ENCODE data around the gene TP53.
"Not testable (repeated sequence)": the region's sequence is repeated elsewhere in the genome, so short reads cannot be mapped to it uniquely, and the experiment has no call there.

The TP53 gene

GRCh38 chr17:7673239-7673638 is 14.1 kb downstream of the TP53 start:
- no peak for DNase-seq

GRCh38 chr17:7668482-7668881 is 18.8 kb downstream of the TP53 start:
- no peak for DNase-seq

- no peak for DNase-seq
Observed at GRCh38 chr17:7667656-7668406, 19.5 kb downstream of the TP53 start.

DNA sequence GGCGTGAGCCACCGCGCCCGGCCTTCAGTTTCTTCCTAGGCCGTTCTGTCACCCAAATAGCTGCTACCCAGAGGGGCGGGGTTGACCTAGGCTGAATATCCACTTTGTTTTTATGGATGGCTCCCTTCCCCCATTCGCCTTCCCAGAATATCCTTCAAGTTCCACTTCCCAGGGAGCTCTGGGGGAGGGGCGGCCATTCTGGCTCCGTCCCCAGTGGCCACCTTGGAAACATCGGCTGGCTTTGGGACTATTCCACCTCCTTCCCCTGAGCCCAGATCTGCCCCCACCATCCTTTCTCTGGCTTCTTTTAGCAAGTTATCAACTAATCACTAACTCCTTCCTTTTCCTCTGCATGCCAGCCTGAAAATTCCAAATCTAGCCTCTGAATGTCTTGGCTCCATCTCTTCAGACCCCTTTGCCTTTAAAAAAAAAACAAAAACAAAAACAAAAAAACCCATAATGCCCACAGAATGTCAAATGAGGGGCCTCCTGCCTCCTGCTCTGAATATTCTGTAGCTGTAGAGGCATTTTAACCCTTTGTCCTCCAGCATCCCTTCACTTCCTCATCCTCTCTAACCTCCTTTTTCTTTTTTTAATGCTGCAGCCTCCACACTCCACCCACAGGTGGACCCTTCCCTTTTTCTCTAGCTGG is 30.2 kb downstream of the TP53 start:
- no peak for DNase-seq

DNA sequence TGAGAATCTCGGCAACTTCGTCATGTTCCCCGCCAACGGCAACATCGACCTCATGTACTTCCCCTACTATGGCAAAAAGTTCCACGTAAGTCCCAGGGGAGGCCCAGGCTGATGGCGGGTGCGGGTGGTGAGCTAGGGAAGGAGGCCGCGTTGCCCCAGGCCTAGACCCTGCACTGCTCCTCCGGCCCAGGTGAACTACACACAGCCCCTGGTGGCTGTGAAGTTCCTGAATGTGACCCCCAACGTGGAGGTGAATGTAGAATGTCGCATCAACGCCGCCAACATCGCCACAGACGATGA is 31.8 kb downstream of the TP53 start:
- no peak for DNase-seq

DNA sequence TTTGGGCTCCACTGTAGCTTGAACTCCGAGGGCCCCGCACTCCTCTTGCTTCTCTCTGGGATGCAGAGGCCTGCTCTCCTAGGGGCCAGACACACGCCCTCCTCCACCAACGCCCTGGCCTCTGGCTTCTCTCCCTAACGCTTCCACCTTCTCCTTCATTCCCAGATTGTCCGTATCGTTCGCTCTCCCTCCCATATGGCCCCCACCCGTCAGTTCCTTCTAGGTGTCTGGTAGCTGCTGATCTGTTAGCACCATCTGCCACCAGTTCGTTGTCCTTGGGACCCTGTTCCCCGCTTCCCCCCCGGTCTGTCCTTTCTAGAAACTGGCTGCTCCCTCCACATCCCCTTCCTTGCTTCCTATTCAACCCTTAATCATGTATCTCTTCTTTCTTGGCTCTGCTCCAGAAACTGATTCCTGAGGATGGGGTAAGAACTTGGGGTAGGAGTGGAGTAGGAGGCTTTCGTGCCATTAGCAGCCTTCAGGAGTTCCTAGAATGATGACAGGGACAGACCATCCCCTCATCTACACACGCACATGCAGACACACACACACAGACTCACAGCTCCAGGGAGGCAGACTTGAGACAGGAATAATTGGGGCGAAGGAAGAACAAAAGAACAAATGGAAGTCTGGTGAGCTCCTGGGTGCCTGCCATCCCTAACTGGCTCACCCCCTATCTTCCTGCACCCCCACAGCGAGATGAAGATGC is 32.3 kb downstream of the TP53 start:
- no peak for DNase-seq

DNA sequence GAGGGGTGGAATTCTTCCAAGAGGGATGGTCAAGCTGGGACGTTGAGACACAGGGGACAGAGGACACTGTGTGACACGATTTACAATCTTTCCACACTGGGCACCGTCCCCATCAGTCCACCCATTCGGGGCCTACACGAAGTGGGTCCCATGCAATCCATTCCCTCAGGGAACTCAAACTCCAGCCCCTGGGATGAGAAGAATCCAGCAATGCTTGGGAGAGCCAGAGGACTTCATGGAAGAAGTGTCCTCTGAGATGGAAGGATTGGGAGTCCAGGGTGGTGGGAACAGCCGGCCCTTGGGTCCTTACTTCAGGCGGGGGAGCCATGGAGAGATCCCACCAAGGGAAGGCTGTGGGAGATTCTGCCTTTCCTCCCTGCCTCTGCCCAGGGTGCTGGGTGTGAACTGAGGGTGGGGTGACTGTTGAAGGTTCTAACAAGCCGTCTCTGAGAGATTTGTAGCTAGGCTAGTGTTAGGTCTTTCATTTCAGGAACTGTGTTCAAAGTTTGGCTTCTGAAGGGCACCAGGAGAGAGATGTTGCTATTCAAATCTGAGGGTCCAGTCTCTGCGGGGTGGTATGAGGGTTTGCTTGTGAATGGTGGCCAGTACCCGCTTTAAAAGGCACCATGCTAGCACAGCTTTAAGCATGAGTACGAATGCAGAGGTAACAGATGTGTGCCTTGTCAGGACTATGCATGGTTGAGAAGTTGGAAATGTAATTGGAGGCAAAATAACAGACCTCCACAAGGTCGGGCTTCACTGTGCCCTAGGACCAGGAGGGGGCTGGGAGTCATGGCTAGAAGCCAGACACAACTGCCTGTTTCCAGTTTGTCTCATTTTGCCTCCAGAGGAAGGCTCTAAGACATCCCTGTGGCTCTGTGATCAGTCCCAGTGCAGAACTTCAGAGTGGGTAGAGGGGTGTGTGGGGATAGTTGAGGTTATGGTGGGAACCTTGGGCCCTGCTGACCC is 34.6 kb downstream of the TP53 start:
- DNase-seq, result no peak

DNA sequence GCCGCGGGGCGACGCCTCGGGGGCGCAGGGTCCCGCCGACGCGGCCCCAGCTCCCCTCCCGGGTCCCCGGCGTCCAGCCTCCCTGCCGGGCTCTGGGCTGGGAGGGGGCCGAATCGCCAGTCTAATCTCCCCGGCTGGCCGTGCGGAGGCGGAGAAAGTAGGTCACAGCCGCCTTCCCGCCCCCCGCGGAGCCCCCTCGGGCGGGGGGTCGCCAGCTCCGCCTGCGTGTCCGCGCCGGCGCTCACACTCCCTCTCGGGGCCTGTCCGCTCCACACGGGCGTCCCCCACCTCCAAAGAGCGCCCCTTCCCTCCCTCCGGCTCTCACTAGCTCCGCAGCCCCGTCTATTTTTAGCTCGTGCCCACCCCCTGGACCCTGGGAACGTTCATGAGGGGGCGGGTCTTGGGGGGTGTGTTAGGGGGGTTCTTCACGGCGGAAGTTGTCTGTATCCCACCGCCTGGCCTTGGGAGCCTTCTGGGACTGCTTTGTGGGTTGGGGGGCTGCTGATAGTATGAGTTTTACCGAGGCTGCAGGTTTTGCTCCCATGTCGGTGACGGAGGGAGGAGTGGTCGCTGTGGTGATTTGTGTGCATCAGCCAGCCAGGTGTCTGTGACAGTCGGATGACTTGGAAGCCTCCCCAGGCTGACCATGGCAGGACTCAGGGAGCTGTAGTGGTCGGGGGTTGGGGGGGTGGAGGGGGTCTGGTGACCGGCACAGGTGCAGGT is 35.5 kb downstream of the TP53 start:
- DNase-seq, result no peak

DNA sequence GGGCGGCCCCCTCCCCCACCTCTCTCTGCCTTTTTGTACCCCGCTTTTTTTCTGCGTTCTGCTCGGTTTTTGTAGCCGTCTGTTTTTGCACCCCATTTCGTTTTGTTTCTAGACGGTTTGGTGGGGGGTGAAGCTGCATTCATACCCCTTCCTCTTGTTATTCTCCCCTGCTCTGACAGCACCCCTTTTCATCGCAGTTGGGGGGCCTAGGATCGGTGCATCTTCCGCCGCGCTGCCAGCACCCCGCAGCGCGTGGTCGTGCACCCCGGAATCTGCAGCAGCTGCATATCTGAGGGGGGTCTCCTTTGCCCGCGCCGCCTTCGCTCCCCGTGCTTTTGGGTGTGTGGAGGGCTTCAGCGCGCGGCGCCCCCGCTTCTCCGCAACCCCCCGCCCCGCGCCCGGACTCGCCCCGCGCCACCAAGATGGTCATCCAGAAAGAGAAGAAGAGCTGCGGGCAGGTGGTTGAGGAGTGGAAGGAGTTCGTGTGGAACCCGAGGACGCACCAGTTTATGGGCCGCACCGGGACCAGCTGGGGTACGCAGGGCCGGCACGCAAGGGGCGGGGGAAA is 36.1 kb downstream of the TP53 start:
- no peak for DNase-seq

- peak; percentile 25 for DNase-seq
Observed at GRCh38 chr17:7650509-7651096, 36.7 kb downstream of the TP53 start, which contains the start of gene ATP1B2. ATP1B2 (plus strand) TSS chr17:7650926; CDS start chr17:7651519, 593 bp downstream.

DNA sequence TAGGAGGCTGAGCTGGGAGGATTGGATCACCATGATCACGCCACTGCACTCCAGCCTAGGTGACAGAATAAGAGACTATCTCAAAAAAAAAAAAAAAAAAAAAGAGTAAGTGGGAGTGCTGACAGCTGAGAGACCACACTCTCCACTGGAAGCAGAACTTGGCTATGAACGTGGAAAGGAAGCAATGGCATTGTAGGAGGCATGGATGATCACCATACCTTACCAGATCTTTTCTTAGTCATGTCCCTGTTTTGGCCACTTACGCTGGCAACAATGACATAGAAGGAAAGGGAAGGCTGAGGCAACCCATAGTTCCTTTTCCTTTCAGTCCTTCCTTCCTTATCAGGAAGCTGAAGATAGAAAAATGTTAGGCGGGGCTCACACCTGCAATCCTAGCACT is 40.3 kb downstream of the TP53 start:
- no peak for DNase-seq

DNA sequence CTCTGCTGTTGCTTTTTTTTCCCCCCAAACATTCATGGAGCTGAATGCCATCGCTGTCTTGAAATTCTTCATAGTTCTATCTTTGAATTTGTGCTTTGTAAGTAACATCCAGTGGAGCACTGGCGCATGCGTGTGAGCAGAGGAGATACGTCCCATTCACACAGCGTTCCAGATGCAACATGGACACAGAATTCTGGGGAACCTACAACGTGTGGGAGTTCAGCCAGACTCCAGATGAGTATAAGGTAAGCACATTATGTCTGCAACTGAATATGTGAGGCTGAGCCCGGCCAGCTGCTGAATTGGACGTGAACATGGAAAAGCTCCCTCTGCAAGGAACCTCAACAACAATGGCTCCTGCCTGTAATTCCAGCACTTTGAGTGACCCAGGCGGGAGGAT is 40.8 kb downstream of the TP53 start:
- no peak for DNase-seq

DNA sequence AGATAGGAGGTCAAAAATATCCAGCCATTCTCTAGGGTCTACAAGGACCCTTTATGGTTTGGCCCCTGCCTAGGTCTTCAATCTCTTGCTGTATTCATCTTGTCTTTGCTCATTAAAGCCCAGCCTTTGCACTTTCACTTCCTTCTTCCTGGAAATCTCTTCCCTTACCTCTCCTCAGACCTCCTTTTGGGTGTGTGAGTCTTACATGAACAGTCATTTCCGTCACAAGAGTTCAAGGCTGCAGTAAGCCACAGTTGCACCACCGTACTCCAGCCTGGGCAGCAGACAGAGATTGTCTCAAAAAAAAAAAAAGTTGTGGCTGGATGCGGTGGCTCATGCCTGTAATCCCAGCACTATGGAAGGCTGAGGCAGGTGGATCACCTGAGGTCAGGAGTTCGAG is 42.5 kb downstream of the TP53 start:
- DNase-seq, result no peak

- DNase-seq, result not testable (repeated sequence)
Observed at GRCh38 chr17:7641635-7642034, 45.7 kb downstream of the TP53 start.

DNA sequence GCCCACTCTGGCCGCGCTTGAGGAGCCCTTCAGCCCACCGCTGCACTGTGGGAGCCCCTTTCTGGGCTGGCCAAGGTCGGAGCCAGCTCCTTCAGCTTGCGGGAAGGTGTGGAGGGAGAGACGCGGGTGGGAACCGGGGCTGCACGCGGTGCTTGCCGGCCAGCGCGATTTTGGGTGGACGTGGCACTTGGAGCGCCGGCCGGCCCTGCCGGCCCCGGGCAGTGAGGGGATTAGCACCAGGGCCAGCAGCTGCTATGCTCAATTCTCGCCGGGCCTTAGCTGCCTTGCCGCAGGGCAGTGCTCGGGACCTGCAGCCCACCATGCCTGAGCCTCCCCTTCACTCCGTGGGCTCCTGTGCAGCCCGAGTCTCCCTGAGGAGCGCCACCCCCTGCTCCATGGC is 46.5 kb downstream of the TP53 start:
- DNase-seq, result no peak

DNA sequence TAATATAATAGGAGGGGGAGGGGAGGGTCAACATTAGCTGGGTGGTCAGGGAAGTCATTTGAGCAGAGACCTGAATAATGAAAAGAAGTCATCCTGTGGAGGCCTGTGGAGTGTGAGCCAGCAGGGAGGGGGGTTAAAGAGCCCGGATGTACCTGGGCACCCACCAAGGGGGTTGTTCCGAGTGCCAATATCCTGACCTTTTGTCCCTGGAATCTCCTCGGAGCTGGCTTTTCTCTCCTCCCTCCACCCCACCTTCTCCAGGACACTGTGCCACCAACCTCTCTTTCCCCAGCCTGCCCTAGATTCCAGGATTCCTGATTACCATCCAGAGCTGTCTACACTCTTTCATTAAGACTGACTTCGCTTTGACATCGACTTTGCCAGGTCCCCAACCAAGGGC is 51.1 kb downstream of the TP53 start:
- DNase-seq, result no peak

GRCh38 chr17:7634384-7634783 is 52.9 kb downstream of the TP53 start:
- no peak for DNase-seq

GRCh38 chr17:7633093-7633492 is 54.2 kb downstream of the TP53 start:
- no peak for DNase-seq

- DNase-seq, result no peak
Observed at GRCh38 chr17:7632492-7632894, 54.8 kb downstream of the TP53 start.

DNA sequence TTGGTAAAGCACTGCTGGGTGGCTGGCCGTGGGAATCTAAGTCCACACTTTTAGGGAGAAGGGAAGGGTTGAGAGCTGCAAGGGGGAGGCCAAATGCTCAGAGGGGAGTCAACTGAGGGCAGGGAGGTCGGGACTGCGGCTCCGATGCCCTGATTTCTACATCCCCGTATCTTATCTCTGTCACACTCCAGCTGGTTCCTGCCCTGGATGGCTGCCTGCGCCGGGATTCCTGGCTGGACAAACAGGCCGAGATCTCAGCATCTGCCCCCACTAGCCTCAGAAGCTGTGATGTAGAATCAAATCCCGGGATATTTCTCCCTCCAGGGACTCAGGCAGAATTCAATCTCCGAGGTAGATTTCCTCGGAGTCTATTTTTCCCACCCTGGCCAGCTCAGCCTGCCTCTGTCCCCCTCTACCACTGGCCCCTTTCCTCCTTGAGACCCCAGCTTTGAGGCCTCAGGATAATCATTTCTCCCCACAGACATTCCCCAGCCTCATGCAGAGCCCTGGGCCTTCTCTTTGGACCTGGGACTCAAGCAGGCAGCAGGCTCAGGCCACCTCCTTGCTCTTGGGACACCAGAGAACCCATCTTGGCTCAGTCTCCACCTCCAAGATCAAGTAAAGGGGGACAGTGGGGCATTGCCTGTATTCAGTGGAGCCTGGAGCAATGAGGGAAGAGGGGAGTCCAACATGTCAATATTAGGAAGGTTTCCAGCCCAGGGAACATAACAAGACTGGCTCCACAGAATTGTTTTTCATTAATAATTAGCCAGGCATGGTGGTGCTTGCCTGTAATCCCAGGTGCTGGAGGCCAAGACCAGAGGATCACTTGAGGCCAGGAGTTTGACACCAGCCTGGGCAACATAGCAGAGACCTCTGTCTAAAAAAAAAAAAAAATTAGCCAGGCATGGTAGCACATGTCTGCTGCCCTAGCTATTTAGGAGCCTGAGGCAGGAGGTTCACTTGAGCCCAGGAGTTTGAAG is 55.6 kb downstream of the TP53 start:
- no peak for DNase-seq
